CD4-positive, alpha-beta T cell treated with Interleukin-15 for 1 hour (primary cell): ENCODE data around the gene PDZRN3.
"Not testable (repeated sequence)": the region's sequence is repeated elsewhere in the genome, so short reads cannot be mapped to it uniquely, and the experiment has no call there.

Experiments used
- DNase-seq: peaks from one replicate; pipeline ENCODE4 v3.0.0-alpha.2; 2020

Gene PDZRN3

DNA sequence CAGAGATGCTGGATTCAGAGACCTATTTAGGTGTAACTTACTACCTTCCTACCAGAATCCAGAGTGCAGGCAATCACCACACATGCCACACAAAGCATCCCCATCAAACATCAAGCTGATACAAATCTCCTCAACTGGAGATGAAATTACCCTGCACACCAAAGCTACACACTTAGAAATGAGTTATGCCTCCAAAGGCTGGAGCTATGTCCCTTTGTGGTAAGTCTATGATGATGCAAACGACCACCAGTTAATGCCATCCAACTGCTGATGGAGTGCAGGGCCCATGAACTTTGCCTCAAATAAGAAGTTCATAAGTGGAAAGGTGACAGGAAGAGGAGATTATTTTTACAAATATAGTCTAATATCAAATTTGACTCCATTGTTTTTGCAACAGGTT is 38.1 kb downstream of the PDZRN3 start:
- DNase-seq: no peak

DNA sequence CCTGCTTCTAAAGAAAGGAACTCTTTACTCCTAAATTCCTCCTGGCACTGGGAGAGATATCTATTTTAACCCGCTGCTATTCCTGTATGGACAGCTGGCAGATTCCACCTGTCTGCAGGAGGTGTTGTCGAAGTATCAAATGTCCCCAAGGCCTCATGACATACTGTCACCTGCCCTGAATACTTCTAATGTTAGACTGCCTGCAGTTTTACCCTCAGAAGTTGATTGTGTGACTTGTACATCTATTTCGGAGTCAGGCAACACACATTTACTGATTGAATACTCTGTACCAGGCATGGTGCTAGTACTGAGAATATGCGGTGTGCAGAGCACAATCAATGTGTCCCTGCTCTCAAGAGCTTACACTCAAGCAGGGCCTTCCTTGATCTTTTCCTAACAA is 38.6 kb downstream of the PDZRN3 start:
- no peak for DNase-seq

DNA sequence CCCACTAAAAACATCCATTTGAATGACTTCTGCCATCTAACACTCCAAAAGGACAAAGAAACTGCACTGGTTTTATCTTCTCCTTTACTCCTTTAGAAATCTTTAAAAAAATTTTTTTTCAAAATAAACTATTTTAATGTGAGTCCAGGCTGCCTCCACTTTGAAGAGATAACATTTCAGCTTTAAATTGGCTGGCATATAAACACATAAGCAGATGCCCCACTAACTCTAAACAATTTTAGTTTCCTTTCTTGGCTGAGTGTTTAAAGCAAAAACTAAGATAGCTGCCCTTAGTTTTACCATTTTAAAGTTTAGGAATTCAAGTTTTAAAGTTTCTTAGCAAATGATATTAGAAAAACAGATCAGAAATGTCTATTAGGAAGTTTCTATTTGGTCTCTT is 39.9 kb downstream of the PDZRN3 start:
- no peak for DNase-seq

DNA sequence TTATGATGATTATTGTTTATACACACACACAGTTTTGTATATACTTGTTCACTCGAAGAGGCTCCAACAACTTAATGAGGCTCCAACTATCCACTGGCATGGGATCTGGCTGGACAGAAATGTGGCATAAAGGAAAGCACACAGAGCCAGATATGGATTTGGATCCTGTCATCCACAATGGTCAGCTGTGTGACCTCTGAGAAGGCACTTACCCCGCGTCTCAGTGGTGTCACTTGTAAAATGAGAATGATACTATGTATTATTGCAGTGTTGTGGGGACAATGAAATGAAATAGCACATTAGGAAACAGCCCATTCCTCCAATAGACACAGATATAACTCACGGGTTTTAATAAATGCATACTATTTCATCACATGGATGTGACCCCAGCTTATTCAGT is 42.2 kb downstream of the PDZRN3 start:
- DNase-seq: no peak

DNA sequence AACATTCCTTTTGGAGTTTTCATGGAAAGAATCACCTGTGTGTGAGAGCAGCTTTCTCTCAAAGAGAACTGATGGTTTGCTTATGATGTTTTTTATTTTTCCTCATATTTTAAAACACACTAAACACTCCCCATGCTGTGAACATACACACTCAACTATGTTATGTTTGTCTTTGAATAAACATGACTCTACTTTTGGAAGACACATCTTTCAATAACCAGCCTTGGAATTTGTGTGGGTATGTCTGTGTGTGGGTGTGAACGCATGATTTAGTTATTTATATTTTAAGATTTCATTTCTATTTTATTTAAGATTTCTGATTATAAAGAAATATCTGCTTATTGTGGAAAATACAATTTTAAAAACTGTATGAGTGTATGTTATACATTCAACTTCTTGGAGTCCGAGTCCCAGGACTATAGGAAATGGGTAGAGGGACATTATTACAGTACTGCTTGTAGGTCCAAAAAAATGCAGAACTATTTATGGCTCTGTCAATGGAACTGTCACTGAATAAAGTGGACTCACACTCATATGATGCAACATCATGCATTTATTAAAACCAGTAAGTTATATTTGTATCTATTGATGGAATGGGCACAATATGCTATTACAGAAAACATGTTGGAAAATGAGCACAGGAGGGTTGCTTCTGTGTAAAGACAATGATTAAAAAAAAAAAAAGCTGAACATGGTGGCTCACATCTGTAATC is 43.5 kb downstream of the PDZRN3 start:
- DNase-seq: no peak

DNA sequence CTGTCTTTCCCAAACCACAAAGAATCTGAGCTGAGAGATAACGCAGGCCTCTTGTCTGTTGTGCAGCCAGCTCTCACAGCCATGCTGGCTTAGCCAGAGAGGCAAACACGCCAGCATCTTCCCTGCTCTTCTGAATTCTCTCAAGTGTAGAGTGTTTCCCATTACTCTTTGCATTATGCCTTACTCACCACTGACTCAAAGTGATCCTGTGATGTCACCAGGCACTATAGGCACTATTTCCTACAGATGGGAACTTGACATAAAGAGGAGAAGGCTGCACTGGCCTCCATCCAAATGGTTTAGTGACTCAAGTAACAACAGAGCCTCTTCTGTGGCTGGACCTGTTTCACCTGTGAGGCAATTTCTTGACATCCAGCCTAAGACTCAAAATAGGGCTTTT is 44.4 kb downstream of the PDZRN3 start:
- DNase-seq: no peak

DNA sequence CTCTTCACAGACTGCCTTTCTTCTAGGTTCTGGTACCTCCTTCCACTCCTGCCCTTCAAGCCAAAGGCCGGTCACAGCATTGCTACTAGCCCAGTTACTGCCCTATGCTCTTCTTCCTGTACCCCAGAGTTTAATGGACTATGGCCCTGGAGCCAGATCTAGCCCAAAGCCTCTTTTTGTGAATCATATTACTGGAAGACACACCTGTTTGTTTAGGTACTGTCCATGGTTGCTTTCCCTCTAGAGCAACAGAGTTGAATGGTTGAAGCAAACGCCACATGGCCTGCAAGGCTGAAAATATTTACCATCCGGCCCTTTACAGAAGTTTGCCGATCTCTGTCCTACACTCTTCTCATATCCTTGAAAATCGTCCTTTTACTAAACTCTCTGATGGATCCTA is 47.0 kb downstream of the PDZRN3 start:
- no peak for DNase-seq

DNA sequence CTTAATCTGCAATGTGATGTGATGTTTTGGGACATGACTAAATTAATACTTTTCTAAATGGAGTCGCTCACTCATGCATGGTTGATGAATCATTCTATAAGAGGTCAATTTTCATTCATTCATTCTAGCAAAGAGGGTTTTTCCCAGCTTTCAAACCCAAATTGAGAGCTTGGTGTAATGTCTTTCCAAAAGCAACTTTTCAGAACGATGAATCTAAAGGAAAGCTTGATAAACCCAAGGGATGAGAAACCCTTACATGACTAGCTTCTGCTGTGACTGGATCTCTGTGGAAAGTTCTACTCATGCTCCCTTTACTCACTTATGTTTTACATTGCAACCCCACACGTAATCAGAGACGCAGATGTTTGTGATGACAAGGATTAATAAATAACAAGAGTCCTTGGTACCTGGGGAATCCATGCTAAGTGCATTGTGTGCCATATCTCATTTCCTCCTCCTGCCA is 47.7 kb downstream of the PDZRN3 start:
- DNase-seq: no peak

DNA sequence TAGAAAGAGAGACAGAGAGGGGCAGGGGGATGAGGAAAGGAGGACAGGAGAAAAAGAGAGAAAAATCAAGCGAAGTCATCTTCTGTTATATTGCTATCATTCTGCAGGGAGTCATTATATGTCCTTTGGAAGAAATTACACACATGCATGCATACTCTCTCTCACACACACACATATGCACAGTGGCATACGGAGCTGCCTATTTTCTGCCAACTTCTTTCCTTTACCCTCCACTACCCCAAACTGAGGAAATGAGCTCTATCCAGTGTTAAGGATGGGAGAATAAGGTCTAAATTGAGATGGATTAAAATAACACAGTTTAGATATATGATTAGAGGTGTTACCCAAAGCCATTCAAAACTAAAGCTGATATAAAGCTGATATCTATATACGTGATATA is 48.8 kb downstream of the PDZRN3 start:
- no peak for DNase-seq

DNA sequence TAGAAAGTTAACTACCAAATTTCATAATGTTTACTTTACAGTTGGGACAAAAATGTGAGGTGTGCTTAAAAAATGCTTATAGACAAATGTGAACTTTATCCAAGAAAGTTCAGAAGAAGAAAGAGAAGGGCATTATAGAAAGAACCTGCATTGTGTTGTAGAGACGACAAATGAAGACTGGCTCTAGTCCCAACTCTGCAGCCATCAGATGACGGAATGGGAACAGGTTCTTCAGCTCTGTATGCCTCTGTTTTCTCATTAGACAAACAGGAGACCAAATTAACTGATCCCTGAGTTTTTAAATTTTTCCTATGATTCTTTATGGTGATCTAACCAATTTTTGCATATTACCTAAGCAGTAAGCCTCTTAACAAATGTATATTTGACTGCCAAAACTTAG is 49.2 kb downstream of the PDZRN3 start:
- no peak for DNase-seq

DNA sequence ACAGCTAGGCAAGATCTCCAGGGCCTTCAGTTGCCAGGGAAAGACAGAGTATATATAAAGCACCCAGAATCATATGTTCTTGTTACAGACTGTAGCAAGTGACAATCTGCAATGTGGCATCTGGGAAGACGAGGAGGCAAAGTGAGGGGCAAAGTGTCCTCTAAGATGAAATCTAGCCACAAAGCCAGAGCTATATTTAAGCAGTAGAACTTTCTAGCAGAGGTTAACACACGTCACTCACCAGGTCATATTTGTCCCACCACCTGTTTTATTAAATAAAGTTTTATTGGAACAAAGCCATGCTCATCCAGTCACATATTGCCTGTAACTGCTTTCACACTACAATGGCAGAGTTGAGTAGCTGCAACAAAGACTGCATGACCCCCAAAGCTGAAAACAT is 51.5 kb downstream of the PDZRN3 start:
- no peak for DNase-seq

DNA sequence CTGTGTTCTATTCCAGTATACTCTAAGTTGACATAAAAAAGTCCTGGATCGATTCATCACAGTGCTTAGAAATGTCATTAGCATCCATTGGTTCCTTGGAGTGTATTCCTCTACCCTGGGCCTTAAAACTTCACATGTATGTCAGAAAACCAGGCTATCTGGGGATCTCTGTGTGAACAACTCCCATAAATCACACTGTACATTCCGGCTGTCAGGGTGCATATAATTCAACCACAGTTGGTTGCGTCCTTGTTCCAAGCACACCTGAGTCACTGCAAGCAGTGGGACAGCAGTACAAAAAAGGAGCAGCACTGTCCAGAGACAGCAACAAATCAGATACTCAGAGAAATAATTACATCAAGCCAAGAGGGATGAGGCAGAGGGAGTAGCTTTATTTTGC is 52.4 kb downstream of the PDZRN3 start:
- DNase-seq: no peak

DNA sequence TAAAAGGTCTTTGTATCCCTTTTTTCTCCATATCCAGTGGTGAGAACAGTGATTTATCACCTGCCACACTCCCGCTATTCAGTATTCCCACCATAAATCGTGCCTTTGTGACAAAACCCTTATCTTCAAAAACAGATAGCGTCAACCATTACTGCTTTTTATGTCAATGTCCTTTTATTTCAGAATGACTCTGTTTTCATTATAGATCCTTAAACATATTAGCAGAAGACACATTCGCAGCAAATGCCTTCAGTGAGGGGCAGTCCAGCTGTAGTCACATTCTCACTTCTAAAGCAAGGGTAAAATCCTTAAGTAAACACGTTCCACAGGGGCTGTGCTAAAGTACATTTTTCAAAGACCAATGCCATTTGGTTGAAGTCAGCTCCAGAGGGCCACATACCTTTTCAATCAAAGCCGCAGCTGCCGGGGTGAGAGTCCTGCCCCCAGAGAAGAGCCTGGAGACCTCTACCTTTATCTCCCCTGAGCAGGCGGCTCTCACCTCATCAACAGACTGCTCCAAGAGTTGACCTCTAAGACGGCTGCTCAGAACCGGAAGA is 53.4 kb downstream of the PDZRN3 start:
- no peak for DNase-seq

DNA sequence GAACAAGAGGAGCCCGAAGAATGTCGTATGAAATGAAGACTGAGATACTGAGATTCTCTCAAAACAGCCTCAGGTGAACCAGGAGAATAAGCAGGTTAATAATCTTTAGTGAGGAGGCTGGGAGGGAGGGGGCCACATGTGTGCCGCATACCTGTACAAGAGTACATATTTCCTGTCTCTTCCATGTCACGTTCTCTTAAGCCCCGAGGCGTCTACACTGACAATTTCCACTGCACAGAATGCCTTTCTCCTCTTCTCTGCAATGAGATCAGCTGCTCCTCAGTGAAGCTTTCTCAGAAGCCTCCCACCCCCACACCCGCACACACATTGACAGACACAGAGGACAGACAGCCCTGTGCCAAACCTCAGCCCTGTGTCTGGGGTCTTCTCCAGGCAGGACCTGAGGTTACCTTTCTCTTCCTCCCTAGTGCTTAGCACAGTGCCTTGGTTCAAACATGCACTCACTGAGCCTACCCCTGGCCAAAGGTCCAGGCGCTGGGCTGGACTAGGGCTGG is 55.4 kb downstream of the PDZRN3 start:
- DNase-seq: no peak

DNA sequence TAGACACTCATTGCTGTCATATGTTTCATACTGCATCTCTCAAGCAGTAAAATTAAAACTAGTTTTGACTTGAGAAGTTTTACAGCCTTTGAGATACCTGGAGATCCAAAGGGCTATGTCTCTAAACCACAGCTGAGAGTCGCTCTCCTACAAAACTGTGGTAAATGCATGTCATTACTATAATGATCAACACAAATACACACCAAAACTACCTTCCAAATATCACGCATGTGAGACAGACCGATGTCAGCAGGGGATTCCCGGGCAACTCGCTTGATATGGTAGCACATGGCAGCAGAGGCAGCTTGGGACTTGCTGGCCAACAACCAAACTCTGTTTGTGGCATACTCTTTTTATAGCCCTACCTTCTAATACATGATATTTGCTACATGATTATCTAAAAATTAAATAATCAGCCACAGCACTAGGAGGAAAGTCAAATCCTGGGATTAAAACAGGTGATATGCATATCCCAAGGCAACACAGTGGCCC is 56.3 kb downstream of the PDZRN3 start:
- DNase-seq: no peak

DNA sequence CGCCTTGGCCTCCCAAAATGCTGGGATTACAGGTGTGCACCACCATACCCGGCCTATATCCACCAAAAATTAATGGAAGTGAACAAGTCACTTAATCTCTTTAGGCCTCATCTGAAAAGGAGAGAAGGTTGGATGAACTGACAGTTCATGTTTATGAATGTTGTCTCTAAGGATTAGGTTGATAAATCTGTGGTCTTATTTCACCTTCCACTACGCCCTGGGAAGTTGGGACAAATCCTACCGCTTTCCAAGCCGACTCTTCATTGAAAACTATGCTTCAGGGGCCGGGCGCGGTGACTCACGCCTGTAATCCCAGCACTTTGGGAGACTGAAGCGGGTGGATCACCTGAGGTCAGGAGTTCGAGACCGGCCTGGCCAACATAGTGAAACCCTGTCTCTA is 59.4 kb downstream of the PDZRN3 start:
- DNase-seq: not testable (repeated sequence)

DNA sequence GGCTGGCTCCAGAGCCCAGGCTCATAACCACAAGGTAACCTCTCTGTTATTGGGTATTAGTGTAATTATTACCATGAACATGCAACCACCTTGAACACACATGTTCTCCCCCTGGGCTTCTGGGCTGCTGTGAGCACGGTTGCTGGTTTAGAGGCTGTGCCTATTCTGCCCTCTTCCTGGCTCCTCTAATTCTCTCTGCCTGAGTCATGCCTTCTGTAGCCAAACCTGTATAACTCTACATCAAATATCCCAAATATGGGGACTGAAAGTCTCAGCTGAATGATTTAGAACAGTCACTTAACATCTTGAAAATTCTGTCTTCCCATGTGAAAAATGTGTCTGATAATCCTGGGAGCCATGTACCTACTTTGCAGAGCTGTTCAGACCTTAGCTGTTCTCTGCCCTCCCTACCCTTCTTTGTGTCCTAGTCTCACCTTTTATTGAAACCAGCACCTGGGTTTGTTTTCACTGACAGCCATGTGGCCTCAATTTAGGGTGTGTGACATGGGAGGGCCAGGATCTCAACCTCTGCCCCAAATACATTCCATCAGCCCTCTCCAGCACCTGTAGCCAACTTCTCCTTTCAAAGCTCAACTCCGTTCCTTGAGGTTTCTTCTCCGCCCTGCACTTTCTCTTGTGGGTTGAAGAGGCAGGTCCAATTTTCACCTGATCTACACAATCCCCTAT is 60.7 kb downstream of the PDZRN3 start:
- no peak for DNase-seq

DNA sequence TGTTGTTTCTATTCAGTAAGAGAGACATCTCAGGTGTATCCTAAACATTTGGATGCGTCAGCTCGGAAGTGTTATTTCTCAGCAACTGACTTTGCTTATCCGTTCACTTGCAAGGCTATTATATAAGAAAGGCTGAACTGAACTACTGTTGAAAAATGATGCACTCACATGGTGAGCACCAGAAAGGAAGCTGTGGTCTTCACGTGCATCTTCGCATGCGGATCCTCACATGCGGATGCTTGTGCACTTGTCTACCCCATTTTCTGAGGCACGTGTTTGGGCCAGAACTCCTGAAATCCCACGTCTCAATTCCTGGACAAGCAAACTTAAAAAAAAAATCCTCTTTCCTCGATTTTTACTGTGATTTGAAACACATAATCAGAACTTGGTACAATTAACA is 63.2 kb downstream of the PDZRN3 start:
- DNase-seq: no peak

DNA sequence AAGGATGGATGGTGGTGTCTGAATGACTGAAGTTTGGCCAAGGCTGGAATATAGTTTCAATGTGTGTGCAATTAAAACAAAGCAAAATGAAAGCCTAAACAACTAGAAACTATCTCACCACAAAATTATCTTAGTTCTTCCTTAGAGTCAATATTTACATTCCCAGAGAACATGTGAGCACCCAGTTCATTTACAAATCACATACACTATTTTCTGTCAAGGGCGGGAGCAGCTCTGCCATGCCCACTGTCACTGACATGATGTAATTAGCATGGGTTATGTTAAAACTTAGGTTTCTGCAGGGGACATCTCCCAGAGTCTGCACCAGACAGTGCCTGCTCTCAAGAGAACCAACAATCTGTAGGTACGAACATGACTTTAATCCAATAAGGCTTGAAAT is 65.0 kb downstream of the PDZRN3 start:
- DNase-seq: no peak

DNA sequence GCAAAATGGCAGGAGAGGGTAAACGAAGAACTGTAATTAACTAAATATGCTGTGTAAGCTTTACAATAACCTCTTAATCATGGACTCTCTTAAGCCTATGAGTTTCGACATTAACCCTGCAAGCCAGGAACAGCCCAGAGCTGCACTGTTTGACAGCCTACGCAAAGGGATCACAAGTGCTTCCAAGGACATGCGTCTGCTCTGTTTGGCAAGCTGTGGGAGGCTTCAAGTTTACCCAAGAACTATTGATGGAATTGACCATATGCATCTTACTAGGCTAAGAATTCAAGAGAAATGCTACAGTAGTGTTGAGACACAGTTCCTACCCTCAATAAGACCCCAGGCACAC is 66.0 kb downstream of the PDZRN3 start:
- no peak for DNase-seq

DNA sequence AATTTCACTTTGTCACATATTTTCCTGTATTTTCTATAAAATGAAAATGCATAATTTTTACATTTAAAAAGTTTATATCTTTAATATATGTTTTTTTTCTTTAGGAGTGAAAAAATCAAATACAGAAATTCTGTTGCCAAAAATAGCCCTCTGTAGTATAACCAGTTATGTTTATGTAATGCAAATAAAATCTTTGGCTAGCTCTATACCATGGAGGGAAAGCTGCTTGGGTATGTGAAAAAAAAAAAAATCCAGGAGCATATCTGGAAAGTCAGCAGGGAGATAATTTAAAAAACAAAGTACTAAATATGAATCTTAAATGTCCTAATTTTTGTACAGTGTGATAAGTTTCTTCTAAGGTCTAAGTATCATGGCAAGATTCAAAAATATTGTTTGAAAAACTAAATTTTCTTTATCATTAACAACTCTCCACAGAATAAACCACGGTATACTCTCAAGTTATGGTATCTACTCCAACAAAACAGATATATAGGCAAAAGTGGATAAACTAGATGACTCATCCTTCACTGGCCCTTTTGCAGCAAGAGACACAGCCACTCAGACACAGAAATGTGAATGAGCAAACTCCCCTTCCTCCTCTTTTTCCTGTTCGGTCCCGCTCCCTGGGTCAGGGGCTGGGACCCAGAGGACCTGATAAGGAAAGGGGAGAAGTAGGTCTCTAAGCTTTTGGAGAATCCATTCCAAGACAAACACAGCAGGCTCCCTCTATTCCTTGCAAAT is 66.6 kb downstream of the PDZRN3 start:
- no peak for DNase-seq

DNA sequence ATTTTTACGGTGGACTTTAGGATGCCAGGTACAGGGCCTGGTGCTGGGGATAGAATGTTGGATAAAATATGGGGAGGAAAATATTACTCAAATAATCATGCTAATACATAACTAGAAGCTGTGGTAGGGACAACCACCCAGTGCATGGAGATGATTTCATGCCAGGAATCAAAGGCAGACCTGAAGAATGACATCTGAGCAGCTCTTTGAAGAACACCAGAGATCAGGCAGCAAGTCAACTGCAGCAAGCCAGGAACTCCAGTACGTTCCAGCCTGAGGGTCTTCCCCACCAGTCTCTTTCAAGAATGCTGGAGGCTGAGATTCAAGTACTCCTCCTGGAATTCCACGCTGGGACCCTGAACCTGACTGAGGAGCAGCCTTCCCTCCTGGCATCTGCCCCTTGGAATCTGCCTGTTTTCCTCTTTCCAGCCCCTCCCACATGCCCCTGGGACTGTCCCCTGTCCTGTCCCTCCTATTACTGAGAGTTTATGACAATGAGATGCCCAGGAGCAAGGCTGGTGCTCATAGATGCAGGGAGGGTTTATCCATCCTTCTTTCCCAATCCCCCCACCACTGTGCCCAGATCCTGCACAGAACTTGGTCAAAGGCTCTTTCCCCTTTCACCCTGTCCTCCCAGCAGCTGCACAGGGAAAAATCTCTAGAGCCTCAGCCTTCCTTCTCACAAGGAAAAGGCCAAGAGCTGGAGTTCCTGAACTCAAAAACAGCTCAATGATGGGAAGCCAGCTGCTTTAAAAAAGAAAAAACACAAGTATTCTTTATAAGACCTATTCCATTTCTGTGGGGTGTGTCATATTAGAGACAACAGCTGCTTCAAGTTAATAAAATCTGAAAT is 68.0 kb downstream of the PDZRN3 start:
- DNase-seq: no peak

DNA sequence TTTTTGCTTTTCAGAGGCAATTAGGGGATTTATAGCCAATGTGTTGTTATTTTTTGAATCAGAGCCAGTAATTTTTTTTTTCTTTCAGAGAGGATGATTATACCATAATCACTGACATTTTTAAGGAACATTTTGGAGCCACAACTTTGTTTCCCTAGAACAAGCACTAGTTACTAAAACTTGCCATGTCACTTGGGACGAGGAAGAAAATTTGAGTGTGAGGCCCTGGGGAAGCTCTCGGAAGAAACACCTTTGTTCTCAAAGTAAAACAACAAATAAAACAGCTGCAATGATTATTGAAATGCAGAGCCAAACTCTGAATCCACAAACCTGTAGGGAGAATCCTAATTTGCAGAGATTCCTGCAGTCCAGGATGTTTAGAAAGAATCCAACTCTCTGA is 69.7 kb downstream of the PDZRN3 start:
- no peak for DNase-seq
